GM21576 (cell line): Measurements from ENCODE around the gene C22orf31.
"Not testable (repeated sequence)": the region's sequence is repeated elsewhere in the genome, so short reads cannot be mapped to it uniquely, and the experiment has no call there.

ENCODE experiments used
- ATAC-seq: cut with Tn5 transposase; IDR thresholded peaks from one replicate; pipeline ENCODE4 v1.9.1; 2021; ENCODE audit warnings: mild to moderate bottlenecking, moderate library complexity; ENCODE audit not compliant: unreplicated experiment

C22orf31 gene

GRCh38 chr22:29061773-29062172 lies at the start of gene C22orf31:
C22orf31 (minus strand) TSS chr22:29061831; CDS start chr22:29061792, 39 bp downstream.
- no peak for ATAC-seq

GRCh38 chr22:29110946-29111345 lies 49.3 kb upstream of the C22orf31 start:
- no peak for ATAC-seq

GRCh38 chr22:29109822-29110221 lies 48.2 kb upstream of the C22orf31 start:
- no peak for ATAC-seq

GRCh38 chr22:29108137-29108536 lies 46.5 kb upstream of the C22orf31 start:
- no peak for ATAC-seq

GRCh38 chr22:29106839-29107238 lies 45.2 kb upstream of the C22orf31 start:
- ATAC-seq: no peak

GRCh38 chr22:29105468-29105867 lies 43.8 kb upstream of the C22orf31 start:
- no peak for ATAC-seq

GRCh38 chr22:29103121-29103520 lies 41.5 kb upstream of the C22orf31 start:
- no peak for ATAC-seq

GRCh38 chr22:29102300-29102699 lies 40.7 kb upstream of the C22orf31 start:
- no peak for ATAC-seq

GRCh38 chr22:29098296-29098695 lies 36.7 kb upstream of the C22orf31 start:
- ATAC-seq: no peak

- ATAC-seq: no peak
Observed at GRCh38 chr22:29096736-29097669, 35.4 kb upstream of the C22orf31 start.

GRCh38 chr22:29095459-29095858 lies 33.8 kb upstream of the C22orf31 start:
- no peak for ATAC-seq

GRCh38 chr22:29093501-29094300 lies 32.1 kb upstream of the C22orf31 start:
- ATAC-seq: no peak

GRCh38 chr22:29093030-29093429 lies 31.4 kb upstream of the C22orf31 start:
- ATAC-seq: no peak

GRCh38 chr22:29092243-29092642 lies 30.6 kb upstream of the C22orf31 start:
- no peak for ATAC-seq

- ATAC-seq: no peak
Observed at GRCh38 chr22:29090039-29090438, 28.4 kb upstream of the C22orf31 start.

- ATAC-seq: no peak
Observed at GRCh38 chr22:29089507-29089906, 27.9 kb upstream of the C22orf31 start.

- ATAC-seq: no peak
Observed at GRCh38 chr22:29088809-29089208, 27.2 kb upstream of the C22orf31 start.

- no peak for ATAC-seq
Observed at GRCh38 chr22:29087012-29087411, 25.4 kb upstream of the C22orf31 start.

- ATAC-seq: no peak
Observed at GRCh38 chr22:29083933-29084591, 22.4 kb upstream of the C22orf31 start.

GRCh38 chr22:29083576-29083932 lies 21.9 kb upstream of the C22orf31 start:
- ATAC-seq: not testable (repeated sequence)

- ATAC-seq: no peak
Observed at GRCh38 chr22:29082826-29083545, 21.4 kb upstream of the C22orf31 start.
